KMS-11 (cell line): ENCODE results near the gene TMEM119.

Experiments
- H2AFZ ChIP-seq: fragments of 200-600 bp; sonication (generic); 2 replicates; pipeline ENCODE4 v1.6.1; 2016; ENCODE audit warnings: antibody characterized with exemption, mixed run types, low read depth
- H3K27ac ChIP-seq: fragments of 200-600 bp; sonication (generic); 2 replicates; pipeline ENCODE4 v1.6.1; 2016; ENCODE audit warnings: mild to moderate bottlenecking, mixed run types
- H3K27me3 ChIP-seq: fragments of 200-600 bp; sonication (generic); 2 replicates; pipeline ENCODE4 v1.6.1; 2017; ENCODE audit warnings: mild to moderate bottlenecking, low read depth, mixed run types, moderate library complexity; ENCODE audit not compliant: insufficient read depth
- H3K36me3 ChIP-seq: fragments of 200-600 bp; sonication (generic); 2 replicates; pipeline ENCODE4 v1.6.1; 2017; ENCODE audit warnings: mild to moderate bottlenecking, mixed run types; ENCODE audit not compliant: insufficient read depth
- H3K4me1 ChIP-seq: fragments of 200-600 bp; sonication (generic); 2 replicates; pipeline ENCODE4 v1.6.1; 2016; ENCODE audit warnings: mild to moderate bottlenecking, low read depth, mixed run types; ENCODE audit not compliant: poor library complexity, severe bottlenecking
- H3K4me2 ChIP-seq: fragments of 200-600 bp; sonication (generic); 2 replicates; pipeline ENCODE4 v1.7.0; 2016; ENCODE audit warnings: mild to moderate bottlenecking, mixed run types
- H3K4me3 ChIP-seq: fragments of 200-600 bp; sonication (generic); IDR thresholded peaks from 2 replicates; pipeline ENCODE4 v1.6.1; 2017; ENCODE audit warnings: low read depth, low read length, mixed read lengths; ENCODE audit not compliant: insufficient read depth
- H3K79me2 ChIP-seq: fragments of 200-600 bp; sonication (generic); 2 replicates; pipeline ENCODE4 v1.6.1; 2016; ENCODE audit warnings: low read depth, mixed run types; ENCODE audit not compliant: insufficient read depth
- H3K9ac ChIP-seq: fragments of 200-600 bp; sonication (generic); 2 replicates; pipeline ENCODE4 v1.6.1; 2016; ENCODE audit warnings: mild to moderate bottlenecking, mixed run types
- H4K20me1 ChIP-seq: fragments of 200-600 bp; sonication (generic); 2 replicates; pipeline ENCODE4 v1.6.1; 2016; ENCODE audit warnings: mild to moderate bottlenecking, mixed run types; ENCODE audit not compliant: insufficient read depth
- CTCF ChIP-seq: fragments of 200-600 bp; sonication (generic); conservative IDR thresholded peaks from 2 replicates; pipeline ENCODE4 v1.6.1; 2017; ENCODE audit warnings: low read depth, mild to moderate bottlenecking, antibody characterized with exemption, low read length, moderate library complexity, mixed read lengths

TMEM119 gene

DNA sequence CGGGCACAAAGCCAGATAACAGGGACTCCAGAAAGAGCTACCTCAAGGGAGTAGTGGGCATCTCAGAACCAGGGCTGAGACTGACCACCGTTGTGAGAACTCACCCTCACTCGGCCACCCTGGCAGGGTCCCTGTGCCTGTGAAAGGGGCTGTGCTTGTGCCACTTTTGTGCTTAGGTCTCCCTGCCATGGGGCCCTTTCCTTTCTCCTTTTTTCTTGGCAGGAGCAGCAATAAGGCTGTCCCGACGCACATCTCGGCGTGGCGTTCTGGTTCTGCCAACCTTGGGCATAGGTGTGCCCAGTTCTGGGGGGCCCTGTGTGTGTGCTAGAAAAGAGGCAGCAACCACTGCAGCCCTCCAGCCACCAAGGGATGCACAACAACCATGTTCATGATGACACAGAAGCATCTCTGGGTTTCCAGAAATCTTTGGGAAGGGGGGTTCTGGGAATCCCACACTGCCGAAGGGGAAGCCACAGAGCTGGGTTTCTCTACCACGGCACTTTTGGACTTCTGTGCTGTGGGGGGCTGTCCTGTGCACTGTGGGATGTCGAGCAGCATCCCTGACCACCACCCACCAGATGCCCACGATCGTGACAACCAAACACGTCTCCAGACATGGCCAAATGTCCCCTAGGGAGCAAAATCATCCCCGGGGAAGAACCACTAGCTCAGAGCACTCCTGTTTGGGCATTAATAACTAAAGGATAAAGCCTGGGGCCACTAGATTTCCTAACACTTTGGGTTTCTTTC, 13.1 kb upstream of the TMEM119 start:
- Histone ChIP-seq H3K27me3 (no peaks in the 10 kb centered on the region), H3K36me3 (no peaks in the 10 kb centered on the region), H2AFZ (no peak overlapping the region), H3K4me3 (no peak overlapping the region), H3K79me2 (no peaks in the 10 kb centered on the region), H3K27ac (no peak overlapping the region), H3K4me1 (peaks cover 17% of the 10 kb centered on the region), H4K20me1 (no peaks in the 10 kb centered on the region), H3K9ac (no peak overlapping the region), H3K4me2 (no peak overlapping the region)
- no peak for TF ChIP-seq CTCF

DNA sequence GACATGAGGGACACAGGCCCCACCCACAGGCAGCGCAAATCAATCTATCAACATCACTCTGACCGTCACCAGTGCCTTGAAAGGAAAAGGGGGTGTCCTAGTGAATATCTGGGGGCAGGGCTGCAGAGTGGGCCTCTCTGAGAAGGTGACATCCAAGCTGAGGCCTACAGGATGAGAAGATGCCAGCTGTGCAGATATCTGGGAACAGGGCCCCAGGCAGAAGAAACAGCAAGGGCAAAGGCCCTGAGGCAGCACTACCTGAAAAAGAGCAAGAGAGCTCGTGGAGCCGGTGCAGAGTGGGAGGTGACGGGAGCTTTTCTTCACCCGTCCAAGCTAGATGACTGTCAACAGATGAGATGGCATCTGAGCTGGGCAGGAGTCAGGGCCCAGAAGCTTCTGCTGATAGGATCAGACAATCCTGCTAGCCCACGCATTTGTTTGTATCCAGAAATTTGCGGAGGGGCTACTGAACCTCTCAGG, 12.5 kb upstream of the TMEM119 start:
- H3K4me1 ChIP-seq, result peaks cover 16% of the 10 kb centered on the region
- H3K4me3 ChIP-seq, result no peak overlapping the region
- no peaks in the 10 kb centered on the region for H4K20me1 ChIP-seq
- H3K4me2 ChIP-seq, result no peak overlapping the region
- TF ChIP-seq CTCF, result no peak
- H3K9ac ChIP-seq, result no peak overlapping the region
- no peaks in the 10 kb centered on the region for H3K36me3 ChIP-seq
- H3K27ac ChIP-seq, result no peak overlapping the region
- no peak overlapping the region for H2AFZ ChIP-seq
- H3K27me3 ChIP-seq, result no peaks in the 10 kb centered on the region
- no peaks in the 10 kb centered on the region for H3K79me2 ChIP-seq

GRCh38 chr12:108609537-108610335, 11.9 kb upstream of the TMEM119 start:
- Histone ChIP-seq H3K27me3 (no peaks in the 10 kb centered on the region), H3K4me1 (peaks cover 16% of the 10 kb centered on the region), H3K27ac (no peak overlapping the region), H3K9ac (no peak overlapping the region), H4K20me1 (no peaks in the 10 kb centered on the region), H2AFZ (no peak overlapping the region), H3K4me2 (no peak overlapping the region), H3K79me2 (no peaks in the 10 kb centered on the region), H3K36me3 (no peaks in the 10 kb centered on the region), H3K4me3 (no peak overlapping the region)
- TF ChIP-seq CTCF, result no peak

DNA sequence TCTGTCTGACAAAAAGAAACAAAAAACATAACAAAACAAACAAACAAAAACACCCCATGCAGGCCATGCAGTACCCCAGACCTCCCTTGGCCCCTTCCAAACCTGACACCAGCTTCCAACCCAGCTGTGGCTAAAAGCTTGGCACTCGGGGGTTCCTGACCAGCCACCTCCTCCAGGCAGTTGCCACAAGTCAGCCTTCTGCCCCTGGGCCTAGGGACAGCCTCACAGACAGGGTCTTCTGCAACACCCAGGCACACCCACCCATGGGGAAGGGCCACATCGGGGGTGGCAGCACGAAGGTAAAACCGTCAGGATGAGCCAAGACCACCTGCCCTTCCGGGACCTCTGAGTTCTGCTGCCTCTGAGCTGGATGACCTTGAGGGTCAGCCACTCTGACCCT, 10.7 kb upstream of the TMEM119 start:
- no peaks in the 10 kb centered on the region for H4K20me1 ChIP-seq
- H3K27ac ChIP-seq, result no peak overlapping the region
- H3K9ac ChIP-seq, result no peak overlapping the region
- H3K36me3 ChIP-seq, result no peaks in the 10 kb centered on the region
- peaks cover 7% of the 10 kb centered on the region for H3K4me1 ChIP-seq
- no peaks in the 10 kb centered on the region for H3K79me2 ChIP-seq
- H3K4me3 ChIP-seq, result no peak overlapping the region
- no peak overlapping the region for H3K4me2 ChIP-seq
- H3K27me3 ChIP-seq, result no peaks in the 10 kb centered on the region
- no peak overlapping the region for H2AFZ ChIP-seq
- TF ChIP-seq CTCF, result no peak
